GM08714 (cell line): ENCODE results near the gene ATP10B.

Experiments used
- H3K4me3 ChIP-seq: fragments of 200-500 bp; sonication (Bioruptor generic); 2 replicates; pipeline ENCODE4 v1.5.1; 2014; ENCODE audit warnings: mild to moderate bottlenecking, low read length, inconsistent platforms
- ZNF274 ChIP-seq: IDR thresholded peaks from 2 replicates; pipeline ENCODE4 v1.6.1; 2012; ENCODE audit warnings: mild to moderate bottlenecking, low read depth, low read length

The ATP10B gene

DNA sequence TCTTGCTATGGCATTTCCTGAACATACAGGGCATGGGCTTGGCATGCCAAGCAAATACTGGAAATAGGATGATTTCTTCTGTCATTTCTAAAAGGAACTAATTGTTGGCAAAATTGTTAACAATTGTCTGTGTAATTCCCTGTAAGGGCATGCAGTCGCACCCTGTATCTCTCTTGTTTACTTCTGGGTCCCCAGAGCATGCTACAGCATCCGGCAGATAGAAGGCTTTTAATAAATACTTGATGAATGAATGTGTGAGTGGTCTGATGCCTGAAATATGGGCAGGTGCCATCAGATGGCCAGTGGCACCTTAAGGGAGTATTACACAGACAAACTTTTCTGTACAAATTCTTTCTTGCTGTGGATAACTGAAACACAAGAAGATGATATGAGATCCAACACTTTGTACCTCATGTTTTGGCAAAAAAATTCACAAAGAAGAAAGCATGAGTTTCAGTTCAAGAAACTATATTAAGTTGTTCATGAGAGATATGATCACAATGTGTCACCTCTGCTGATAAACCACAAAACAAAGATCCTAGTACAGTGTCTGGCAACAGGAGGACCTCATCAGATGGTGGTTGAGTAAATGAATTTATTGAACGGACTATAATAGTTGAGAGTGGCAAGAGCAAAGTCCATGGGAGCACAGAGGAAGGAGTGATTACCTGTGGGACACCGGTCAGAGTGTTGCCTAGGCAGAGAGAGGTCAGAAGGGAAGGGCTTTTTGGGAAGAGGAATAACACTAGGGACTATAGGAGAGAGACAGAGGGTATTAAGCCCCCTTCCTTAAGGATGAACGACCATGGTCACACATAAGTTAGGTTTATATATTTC lies 194.2 kb downstream of the ATP10B start:
- TF ChIP-seq ZNF274: no peak
- H3K4me3 ChIP-seq: no peak overlapping the region

DNA sequence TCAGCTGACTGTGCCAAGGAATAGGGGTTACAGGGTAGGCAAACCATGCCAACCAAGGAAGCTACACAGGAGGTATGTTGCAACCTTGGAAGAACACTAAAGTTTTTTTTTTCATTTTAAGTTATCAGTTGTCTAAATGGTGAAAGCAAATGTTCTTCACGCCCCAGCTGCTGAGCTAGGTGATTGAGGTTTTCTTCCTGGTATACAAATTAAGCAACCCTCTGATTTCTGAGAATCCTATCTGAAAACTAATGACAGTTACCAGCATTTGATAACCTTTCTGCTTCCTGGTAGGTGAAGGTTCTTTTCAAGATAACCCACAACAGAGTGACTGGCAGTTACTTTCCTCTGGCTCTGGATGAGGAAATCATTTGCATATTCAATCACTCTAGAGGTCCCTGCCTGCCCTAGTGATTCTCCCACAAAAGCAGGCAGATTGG lies 194.9 kb downstream of the ATP10B start:
- TF ChIP-seq ZNF274: no peak
- no peak overlapping the region for H3K4me3 ChIP-seq

DNA sequence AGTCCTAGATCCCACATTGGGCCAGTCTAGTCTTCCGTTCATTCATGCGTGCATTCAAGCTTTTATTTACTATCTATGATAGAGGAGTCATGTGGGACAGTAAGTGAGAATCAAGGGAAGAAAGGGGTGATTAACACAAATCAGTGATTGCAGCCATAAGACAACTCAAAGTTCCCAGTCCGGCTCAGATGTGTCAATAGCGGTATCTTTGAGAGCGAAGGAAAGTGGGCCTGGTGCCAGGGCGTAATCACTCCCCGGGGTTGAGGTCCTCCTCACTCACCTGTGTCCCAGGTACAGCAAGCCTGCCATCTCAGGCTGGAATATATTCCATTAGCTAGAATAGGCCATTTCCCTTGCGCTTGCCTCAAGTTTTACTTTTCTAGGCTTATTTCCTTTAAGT lies 196.3 kb downstream of the ATP10B start:
- no peak for TF ChIP-seq ZNF274
- H3K4me3 ChIP-seq: no peak overlapping the region

DNA sequence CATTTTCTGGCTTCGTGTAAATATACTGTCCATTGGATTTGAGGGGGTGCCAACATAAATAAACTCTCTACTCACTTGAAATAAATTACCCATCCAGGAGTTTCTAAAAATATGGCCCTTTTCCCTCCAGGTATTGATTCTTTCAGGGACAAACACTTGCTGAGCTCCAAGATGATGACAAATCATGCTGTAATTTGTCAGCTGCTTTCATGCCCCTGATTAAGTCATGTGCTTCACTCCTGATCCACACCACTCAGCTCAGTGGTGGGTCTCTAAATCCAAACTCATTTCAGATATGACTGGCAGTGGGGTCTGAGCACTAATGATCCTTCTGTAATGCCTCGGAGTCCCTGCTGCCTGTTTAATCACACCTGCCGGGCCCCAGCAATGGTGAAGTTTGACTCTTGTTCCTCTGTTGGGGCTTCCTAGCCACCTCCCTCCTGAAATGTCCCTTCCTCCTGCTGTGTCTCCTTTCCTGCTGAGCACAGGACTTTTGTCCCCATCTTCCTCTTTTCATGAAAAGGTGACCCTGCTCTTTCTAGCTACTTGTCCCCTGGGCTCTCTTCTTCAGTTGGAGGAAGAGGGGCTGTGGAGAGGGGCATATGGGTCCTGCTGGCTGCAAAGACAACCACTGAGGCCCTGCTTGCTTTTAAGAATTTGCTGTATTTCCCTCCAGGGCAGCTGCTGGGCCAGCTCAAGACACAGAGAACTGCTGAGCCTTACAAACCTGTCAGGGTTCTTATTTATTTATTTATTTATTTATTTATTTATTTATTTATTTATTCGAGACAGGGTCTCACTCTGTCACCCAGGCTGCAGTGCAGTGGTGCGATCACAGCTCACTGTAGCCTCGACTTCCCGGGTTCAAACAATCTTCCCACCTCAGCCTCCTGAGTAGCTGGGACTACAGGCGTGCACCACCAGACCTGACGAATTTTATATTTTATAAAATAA lies 200.0 kb downstream of the ATP10B start:
- TF ChIP-seq ZNF274: no peak
- no peak overlapping the region for H3K4me3 ChIP-seq

DNA sequence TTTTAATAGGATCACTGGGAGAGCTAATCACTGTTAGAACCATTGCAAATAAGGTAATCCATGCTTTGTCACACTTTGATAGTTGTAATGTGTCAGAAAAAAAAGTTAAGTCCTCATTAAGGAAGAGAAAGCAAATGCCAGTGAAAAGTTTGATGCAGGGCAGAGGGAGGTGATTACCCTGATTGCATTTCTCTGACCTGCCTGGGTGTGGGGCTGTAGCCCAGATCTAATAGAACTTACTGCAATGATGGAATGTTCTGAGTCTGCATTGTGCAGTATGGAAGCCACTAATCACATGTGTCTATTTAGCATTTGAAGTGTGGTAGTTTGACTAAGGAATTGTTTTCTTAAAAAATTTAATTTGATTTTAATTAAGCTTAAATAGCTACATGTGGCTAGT lies 202.7 kb downstream of the ATP10B start:
- no peak for TF ChIP-seq ZNF274

DNA sequence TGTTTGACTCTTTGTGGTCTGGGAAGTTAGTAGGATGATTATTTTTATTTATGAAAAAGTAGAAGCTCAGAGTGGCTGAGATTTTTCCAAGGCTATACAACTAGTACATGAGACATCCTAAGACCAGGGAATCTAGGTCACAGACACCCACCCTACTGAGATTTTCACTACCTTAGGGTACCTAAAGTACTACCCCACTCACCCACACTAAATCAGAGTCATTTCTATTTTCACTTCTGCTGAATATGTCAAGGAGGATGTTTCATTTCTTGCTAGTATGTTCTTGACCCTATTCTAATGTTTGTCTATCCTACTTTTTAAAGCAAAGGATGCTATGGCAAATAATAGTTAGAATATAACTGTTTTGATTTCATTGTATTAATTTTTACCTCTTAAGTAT lies 206.0 kb downstream of the ATP10B start:
- no peak overlapping the region for H3K4me3 ChIP-seq
- no peak for TF ChIP-seq ZNF274

More for the DNA sequence above, 202.7 kb downstream of the ATP10B start:
- H3K4me3 ChIP-seq: no peak overlapping the region

DNA sequence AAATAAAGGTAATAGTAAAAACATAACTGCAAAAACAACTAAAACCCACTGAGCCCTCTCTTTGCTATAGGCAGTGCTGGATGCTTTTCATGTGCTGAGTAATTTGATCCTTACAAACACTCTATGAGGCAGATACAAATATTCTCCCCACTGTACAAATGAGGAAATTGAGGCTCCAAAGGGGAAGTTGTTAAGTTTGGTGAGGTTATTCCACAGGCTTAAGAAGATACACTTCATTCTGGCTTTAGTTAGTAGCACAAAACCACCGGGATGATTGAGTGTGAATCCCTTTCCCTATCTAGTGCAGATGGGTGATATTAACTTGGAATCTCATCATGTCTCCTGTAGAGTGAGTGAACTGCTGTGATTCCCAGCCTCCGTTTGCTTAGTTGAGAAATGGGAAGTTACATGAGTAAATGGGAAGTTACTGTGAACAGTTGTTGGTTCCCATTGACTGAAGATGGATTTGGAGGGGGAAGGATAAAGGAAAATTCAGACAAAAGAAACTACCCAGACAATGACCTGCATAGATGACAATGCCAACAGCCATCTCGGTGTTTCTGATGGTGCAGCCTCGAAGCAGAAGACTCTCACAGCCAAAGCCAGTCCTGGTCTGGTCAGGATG lies 208.3 kb downstream of the ATP10B start:
- no peak overlapping the region for H3K4me3 ChIP-seq
- TF ChIP-seq ZNF274: no peak

DNA sequence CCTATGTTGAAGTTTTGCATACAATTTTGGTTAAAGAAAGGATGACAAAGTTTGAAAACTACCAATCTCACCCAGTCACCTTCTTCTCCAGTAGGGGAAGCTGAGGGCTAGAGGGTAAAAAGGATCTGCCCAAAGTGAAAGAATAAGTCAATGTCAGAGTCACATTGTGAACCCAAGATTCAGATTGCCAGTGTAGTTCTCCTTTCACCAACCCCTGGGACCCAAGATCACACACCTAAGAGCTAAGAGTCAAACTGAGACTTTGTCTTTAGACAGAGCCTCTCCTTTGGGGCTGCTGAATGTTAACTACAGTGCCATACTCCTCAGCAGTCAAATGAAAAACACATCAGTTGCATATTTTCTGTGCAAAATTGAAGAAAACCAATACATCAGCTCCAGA lies 210.6 kb downstream of the ATP10B start:
- no peak overlapping the region for H3K4me3 ChIP-seq
- no peak for TF ChIP-seq ZNF274

DNA sequence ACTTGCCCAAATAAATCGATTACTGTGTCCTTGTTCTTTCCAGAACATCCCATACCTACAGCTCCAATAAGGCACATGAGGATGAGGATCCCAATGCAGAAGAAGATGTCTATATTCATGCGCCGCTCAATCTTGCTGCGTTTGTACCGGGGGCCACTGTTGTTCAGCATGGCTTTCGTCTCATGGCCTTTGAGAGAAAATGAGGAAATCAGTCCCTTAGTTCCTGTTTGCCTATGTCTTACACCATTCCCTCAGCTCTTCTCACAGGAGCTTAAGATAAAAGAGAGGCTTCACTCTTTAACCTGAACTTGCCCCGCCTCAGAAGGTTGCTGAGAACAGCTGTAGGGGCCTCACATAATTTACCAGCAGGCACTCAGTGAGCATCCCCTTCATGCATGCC lies 211.6 kb downstream of the ATP10B start:
- no peak overlapping the region for H3K4me3 ChIP-seq
- no peak for TF ChIP-seq ZNF274

DNA sequence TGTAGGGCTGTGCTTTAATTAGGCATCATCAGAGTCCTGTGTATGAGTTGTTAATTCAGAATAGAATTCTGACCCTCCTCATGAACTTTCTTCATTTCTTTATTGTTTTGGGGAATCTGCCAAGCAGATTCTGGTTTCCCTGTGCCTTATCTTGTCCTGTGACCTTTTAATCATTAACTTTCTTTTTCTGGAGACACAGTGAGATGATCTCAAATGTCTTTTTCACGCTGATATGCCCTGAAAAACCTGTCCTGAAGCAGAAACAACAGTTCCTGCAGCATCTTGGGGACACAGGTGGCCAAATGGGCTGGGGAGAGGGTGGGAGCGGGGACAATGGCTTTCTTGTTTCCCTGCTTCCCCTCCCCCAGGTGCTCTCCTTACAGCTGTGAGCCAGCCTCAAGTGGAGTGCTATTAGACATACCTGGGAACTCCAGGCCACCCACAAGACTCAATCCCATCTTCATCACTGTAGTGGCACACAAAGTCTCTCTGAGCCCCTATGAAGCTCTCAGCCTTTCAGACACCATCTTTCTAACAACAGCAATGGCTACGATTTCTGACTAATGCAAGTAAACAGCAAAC lies 213.8 kb downstream of the ATP10B start:
- no peak overlapping the region for H3K4me3 ChIP-seq
- no peak for TF ChIP-seq ZNF274

DNA sequence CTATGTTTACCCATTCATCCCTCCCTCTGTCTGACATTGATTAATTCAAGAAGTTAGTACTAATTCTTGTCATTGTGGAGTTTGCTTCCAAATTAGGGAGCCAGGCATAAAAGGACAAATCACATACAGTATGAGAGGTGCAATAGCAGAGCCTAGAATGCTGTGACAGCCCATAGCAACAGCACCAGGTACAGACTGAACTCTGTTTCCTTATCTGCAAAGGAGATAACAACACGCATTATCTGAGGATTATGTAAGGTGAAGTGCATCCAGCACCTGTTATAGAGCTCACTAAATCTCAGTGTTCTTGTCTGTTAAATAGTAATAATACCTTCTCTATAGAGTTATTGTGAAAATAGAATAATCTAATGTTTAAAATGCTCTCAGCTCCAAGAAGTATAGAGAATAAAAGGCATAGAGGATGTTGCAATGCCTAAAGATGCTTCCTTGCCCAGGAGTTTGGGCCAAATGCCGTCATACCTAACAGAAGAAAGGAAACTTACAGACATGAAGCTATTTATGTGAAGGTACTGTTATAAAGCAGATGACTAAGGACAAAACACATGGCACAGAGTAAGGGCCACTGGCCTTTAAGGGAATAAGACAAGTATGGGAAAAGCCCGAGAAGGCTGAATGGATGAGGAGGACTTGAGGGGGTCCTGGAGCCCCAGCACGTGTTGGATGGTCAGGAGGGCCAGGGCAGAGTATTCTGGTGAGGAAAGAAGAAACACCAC lies 214.5 kb downstream of the ATP10B start:
- TF ChIP-seq ZNF274: no peak
- no peak overlapping the region for H3K4me3 ChIP-seq

DNA sequence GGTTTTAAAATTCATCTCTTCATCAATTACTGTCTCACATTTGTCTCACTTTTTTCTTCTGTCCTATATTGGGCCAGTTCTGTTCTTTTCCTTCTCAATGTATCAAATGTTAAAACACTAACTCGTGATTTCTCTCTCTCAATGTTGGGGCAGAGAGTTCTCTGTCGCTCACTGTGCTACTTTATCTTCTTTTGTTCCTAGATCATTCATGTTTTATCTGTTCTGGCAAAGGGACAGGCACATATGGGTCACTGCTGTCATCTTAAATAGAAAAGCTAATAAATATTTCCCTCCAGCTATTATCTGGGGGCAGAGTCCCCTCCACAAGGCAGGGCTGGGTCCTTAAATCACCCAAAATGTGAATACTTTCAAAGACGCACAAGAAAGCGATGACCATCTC lies 216.3 kb downstream of the ATP10B start:
- no peak overlapping the region for H3K4me3 ChIP-seq
- TF ChIP-seq ZNF274: no peak

DNA sequence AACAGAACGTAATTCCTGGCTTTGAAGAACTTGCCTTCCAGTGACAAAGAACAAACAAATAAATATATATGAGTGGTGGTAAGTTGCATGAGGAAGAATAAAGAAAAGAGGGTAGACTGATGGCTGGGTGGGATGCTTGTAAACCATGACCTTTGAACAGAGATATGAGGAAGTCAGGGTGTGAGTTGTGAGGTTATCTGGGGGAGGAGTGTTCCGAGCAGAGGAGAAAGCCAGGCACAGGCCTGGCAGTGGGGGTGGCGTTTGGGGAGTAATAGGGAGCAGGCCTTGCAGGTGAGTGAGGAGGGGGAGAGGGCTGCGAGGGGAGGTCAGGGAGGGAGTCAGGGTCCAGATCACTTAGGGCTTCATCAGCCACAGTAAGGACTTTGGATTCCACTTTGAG lies 217.0 kb downstream of the ATP10B start:
- no peak overlapping the region for H3K4me3 ChIP-seq
- TF ChIP-seq ZNF274: no peak
